GM21723 (cell line): ENCODE measurements around the gene PAIP1.
A peak's percentile ranks its signal among the peaks of the same experiment; 100 is the strongest.
"Not testable (repeated sequence)": the region's sequence is repeated elsewhere in the genome, so short reads cannot be mapped to it uniquely, and the experiment has no call there.

Source experiments
- ATAC-seq: cut with Tn5 transposase; IDR thresholded peaks from one replicate; pipeline ENCODE4 v1.9.1; 2021; ENCODE audit warnings: mild to moderate bottlenecking, moderate library complexity; ENCODE audit not compliant: unreplicated experiment

PAIP1 gene

DNA sequence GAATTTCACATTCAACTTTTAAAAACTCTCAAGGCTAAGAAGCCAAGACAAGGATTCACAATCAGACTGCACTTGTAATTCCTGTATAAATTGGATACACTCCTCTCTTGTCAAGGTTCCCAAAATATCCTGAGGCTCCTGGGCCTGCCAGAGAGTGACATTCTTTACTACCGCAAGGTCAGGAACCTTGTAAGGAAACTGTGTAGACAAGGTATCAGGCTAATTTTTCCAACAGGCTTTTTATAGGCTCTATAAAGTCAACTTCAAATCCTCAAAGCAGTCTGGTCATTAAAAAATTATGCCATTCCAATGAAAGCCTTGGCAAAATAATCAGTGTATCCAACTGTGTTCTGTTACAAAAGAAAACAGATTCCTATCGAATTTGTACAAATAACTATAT is 15.5 kb upstream of the PAIP1 start:
- no peak for ATAC-seq

DNA sequence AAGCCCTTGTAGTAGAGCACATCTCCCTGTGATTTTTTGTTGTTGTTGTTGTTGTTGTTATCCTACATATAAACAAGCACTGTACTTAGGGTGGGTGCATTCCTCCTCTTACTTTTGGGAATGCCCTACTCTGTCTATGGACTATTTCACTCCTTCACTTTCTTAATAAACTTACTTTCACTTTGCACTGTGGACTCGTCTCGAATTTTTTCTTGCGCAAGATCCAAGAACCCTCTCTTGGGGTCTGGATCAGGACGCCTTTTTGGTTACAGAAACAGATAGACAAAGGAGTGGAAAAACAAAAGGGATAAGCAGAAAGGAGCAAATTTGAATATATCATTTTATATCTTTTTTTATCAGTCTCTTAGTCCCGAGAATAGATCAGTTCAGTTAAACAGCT is 14.4 kb upstream of the PAIP1 start:
- no peak for ATAC-seq

DNA sequence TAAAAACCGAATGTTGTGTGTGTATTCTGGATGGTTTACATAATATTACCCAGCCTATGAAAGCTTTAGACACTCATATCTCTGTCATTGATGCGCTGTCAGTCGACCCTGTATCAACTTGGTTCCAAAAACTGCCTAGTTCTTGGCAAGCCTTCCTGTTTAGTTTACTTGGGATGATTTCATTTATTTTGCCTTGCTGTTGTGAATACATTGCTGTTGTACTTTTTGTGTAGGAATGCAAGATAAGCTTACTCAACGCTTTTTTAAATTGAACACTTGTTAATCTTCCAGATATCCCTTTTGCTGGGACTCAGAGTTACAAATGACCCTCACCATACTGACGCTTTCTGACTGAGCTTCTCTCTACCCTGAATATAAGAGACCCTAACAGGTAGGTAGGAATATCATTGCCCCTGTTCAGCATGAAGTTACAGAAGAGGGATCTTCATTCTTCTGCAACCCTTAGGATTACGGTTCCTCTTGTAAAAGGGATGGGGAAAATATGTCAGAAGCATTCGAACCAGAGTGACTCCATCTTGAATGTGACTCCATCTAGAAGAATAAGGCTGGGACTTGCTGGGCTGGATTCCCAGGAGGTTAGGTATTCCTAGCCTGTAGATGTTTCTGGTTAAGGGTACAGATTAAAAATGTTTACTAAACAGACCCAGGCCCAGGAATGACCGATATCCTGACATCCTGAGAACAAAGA is 13.7 kb upstream of the PAIP1 start:
- ATAC-seq, result no peak

DNA sequence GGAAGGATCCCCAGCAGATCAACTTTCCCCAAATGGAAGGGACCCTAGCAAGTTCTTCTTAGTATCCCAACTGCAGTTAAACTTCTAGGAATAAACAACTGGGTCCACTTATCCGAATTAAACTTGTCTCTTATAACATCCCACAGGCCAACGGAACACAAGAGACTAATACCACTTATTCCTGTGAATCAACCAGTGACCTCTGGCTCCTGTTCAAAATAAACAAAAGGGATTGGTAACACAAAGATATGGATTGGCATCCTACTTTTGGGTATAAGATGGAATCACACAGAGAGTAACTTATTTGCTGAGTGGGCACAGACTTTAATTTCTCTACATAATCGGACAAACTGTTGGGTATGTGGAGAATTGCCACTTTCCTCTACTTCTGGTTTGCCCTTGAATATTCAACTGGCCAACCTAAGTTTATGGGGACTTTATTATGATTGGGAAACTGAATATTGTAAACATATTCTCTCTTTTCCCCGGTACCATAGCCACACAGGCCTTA is 12.4 kb upstream of the PAIP1 start:
- ATAC-seq, result no peak

DNA sequence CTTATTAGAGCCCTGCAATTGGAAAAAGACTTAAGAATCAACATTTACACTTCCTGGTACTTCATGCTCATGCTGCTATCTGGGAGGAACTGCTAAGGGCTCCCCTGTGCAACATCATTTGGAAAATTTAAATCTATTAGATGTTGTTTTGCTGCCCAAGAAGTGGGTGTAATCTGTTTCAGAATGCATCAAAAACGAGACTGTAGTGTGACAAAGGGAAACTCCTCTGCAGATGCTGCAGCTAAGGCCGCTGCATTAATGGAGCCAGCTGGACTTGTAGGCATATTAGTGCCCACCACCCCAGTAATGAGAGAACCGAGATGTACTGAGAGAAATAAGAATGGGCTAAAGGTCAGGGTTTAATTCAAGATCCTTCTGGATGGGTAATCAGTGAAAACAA is 11.1 kb upstream of the PAIP1 start:
- ATAC-seq, result peak; percentile 68

DNA sequence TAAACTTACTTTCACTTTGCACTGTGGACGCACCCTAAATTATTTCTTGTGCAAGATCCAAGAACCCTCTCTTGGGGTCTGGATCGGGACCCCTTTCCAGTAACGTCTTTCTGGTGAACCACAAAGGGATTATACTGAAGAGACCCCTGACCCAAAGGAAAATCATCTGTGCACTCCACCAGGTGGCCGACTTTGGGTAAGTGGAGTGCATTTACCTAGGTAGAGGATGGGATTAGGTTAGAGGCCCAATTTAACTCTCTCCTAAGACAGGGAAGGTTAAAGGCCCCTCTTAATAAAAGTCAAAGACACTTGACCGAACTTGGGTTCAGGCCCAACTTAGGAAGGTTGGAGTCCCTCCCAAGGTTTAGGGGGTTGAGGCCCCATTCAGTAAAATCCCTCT is 8.2 kb upstream of the PAIP1 start:
- ATAC-seq, result no peak

DNA sequence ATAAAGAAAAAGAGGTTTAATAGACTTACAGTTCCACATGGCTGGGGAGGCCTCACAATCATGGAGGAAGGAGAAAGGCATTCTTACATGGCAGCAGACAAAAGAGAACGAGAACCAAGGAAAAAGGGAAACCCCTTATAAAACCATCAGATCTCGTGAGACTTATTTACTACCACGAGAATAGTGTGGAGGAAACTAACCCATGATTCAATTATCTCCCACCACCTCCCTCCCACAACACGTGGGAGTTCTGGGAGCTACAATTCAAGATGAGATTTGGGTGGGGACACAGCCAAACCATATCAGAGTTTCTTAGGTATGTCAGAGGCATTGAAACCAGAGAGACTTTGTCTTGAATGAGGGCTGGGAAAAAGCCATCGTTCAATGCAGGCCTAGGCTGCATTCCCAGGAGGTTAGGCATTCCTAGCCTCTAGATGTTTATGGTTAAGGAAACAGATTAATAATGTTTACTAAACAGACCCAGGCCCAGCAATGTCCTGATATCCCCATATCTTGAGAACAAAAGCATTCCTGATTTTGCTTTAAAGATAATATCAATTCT is 7.5 kb upstream of the PAIP1 start:
- no peak for ATAC-seq

DNA sequence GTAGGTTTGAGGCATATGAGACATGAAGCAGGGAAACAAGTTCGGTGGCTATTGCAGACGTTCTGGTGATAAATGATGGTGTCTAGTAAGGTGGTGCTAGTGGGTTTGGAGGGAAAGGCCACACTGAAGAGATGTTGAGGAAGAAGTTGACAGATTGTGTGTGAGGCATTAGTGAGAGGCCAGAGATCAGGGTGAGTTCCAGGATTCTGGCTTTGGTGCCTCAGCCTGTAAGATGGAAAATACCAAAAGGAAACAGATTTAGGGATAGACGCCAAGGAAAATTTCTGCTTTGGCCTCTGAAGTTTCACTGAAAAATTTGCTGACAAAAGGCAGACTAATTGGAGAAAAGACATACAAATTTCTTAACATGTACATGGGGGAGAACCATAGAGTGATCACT is 6.4 kb upstream of the PAIP1 start:
- no peak for ATAC-seq

DNA sequence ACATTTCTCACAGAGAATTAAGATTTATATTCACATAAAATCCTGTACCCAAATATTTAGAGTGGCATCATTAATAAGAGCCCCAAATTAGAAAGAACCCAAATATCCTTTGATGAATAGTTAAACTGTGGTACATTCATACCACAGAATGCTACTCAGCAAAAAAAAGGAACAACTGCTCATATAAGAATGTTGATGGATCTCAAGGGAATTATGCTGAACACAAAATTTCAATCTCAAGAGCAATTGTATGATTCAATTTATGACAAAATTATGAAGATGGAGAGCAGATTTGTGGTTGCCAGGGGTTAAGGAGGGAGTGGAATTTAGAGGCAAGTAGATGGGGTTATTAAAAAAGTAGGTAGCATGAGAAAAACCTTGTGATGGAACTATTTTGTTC is 4.5 kb upstream of the PAIP1 start:
- no peak for ATAC-seq

DNA sequence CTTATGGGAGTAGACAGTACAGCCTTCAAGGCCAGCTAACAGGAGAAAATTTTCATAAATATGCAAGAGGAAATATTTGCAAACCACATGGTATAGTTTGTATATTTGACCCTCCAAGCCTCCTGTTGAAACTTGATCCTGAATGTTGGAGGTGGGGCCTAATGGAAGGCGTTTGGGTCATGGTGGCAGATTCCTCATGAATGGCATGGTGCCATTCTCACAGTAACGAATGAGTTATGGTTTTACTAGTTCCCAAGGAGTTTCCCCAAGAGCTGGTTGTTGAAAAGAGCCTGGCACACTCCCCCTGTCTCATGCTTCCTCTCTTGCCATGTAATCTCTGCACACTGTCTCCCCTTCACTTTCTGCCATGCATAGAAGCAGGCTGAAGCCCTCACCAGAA is 3.3 kb upstream of the PAIP1 start:
- no peak for ATAC-seq

DNA sequence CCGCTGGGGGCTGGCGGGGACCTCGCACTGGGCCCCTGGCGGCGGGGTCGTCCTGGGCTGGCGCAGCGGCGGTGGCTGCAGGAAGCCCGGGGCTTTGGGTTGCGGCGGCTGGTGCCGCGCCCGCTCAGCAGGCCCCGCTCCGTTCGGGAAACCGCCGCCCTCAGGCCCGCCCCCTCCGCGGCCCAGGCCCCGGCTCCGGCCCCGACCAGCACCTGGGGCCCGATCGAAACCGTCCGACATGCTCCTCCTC is 345 bp downstream of the PAIP1 start:
- ATAC-seq, result peak; percentile 91

DNA sequence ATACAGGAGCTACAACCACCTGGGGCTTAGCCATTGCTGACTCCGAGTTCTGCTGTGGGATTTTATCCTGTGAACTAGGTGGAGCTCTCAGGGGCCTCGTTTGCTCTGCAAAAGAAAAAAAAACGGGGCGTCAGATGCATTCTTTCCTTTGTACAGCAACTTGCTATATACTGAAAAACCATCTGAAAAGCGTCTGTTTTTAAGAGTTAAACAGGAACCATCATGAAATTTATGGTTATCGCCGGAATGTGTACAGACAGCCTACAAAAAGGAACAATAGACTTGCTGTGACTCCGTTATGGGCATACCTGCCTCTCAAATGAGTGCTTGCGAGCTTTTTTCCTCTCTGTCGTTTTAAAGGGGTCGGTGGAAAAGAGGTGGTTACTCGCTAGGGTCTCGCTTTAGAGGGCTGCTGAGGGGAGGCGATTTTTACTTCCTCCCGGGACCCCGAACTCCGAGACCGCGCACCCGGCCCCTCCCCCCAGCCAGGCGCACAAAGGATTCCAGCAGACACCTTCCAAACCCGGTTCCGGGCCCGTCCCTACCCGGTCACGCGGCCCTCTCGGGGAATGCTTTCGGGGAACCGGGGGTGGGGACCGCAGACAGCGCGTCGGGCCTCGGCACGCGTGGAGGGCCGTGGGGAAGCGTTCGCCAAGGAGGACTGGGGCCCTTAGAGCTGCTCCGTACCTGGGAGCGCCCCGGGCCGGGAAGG is 826 bp downstream of the PAIP1 start:
- ATAC-seq, result peak; percentile 40

DNA sequence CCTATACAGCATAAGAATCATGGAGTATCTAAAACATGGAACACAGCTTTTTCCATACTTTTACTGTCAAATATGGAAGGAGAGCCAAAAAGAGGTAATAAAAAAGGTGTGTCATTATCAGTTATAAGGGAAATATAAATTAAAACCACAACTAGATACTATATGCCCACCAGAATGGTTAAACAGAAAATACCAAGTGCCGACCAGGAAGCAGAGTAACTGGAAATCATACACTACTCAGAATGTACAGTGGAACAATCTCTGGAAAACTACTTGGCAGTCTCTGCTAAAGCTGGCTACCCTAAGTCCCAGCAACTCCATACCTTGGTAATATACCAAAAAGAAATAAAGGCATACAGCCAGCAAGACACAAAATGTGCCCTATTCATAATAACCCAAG is 2.4 kb downstream of the PAIP1 start:
- ATAC-seq, result no peak

DNA sequence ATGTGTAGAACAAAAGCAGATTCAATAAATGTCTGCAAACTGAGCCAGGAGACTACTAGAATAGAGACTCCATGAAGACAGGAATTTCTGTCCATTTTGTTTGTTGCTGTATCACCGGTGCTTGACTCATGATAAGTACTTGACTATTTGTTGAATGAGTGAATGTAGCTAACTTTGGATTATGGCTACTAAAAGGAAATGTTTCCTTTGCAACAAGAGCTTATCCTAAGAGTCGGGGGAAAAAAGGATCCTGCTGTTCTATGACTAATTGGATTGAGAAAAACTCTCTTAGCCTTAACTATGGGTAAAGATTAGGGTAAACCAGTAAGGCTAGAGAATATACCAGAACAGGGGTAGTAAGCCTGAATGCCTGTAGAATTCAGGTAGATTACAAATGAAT is 3.5 kb downstream of the PAIP1 start:
- no peak for ATAC-seq

DNA sequence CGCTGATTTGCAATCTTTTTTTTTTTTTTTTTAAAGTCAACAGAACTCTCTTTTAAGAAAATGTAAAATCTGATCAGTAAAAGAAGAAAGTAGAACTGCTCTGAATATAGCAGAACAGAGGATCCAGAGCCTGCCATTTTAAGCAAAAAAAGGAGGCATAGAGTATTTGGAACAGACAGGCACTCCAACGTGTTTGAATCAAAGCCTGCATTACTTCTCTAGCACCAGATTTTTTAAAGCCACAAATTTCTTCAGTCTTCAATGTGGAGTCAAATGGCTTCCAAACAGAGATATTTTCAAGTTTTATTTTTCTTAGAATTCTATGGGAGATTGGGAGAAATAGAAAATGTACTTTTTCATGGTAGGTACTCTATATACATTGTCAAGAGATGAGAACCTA is 5.1 kb downstream of the PAIP1 start:
- no peak for ATAC-seq

DNA sequence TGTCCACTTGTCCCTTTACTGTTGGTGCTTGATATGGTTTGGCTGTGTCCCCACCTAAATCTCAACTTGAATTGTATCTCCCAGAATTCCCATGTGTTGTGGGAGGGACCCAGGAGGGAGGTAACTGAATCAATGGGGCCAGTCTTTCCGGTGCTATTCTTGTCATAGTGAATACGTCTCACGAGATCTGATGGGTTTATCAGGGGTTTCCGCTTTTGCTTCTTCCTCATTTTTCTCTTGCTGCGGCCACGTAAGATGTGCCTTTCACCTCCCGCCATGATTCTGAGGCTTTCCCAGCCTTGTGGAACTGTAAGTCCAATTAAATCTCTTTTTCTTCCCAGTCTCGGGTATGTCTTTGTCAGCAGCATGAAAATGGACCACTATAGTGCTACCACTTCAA is 7.6 kb downstream of the PAIP1 start:
- ATAC-seq, result not testable (repeated sequence)

DNA sequence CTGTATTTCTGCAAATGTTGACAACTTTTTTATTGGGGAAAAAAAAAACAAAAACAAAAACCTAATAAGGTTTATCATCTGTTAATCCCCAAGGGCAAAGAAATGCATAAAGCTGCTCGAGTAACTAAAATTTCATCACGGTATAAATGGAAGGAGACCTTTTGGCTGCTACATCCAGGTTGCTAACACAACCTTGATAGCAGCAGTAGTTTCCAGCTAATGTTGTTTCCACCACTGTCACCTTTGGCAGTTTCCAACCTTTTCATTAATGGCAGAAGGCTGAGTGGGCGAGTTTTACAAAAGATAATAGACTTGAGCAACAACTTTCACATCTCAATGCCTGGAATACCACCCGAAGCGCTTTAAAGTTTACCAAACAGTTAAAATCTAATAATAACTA is 8.5 kb downstream of the PAIP1 start:
- no peak for ATAC-seq

DNA sequence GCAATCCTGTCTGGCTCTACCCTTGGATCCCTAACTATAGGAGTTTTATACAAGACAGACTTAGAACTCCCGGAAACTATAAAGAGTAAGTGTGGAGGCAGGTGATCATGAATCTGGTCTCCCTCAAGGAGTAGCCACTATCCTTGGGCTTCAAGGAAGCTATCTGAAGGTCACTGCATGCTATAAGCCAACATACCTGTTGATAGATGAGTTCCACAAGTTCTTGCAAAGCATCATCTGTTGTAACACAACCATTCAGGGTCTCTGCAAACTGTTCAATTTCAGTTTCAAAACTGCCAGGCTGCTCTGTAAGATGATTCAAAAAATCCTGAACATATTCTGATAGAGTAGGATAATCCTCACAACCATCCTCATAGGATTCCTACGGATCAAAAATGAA is 9.3 kb downstream of the PAIP1 start:
- no peak for ATAC-seq

DNA sequence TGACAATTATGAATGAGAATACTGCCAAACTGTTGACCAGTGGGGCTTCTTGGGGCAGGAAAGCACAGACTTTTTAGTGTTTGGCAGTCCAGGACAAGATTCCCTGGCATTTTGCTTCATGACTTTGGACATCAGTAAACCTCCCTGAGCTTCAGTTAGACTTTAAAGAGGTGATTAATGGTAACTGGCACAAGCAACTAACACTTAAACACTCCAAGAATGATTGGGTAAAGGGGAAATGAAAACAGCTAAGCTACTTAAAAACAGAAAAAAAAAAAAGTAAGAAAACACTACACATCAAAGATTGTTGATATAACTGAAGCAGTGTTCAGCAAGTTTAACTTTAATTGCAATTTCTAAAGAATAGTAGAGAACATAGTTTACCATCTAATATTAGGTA is 13.4 kb downstream of the PAIP1 start:
- ATAC-seq, result no peak

DNA sequence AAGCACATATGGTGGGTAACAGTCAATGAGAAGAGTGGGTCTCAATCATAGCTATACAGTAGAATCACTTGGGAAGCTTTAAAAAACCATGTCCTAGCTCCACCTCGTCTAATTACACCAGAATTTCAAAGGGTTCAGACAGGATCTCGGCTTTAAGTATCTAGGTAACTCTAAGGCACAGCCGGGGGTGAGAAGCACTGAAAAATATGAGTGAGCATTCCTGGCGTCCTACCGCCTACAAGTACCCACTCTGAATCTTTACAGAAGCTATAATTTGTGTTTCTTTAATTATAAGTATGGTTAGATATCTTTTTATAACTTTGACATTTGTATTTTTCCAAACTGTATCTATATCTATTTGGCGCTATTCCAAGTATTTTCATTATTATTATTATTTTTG is 16.1 kb downstream of the PAIP1 start:
- no peak for ATAC-seq

DNA sequence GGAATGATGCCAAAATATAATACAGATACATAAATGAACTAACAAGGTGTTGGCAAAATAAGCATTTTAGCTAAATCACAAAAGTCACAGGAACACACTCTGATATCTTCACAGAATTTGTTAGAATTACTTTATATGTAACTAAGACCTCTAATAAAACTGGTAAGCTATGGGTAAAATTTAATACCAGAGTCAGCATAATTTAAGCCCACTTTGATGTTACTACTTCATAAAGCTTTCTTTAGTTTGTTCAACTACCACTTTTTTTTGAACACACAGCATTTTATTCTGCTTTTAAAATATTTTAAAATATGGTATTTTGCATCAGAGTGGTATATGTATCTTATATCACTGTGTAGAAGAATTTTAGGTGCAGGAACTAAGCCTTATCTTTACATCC is 19.9 kb downstream of the PAIP1 start:
- no peak for ATAC-seq

DNA sequence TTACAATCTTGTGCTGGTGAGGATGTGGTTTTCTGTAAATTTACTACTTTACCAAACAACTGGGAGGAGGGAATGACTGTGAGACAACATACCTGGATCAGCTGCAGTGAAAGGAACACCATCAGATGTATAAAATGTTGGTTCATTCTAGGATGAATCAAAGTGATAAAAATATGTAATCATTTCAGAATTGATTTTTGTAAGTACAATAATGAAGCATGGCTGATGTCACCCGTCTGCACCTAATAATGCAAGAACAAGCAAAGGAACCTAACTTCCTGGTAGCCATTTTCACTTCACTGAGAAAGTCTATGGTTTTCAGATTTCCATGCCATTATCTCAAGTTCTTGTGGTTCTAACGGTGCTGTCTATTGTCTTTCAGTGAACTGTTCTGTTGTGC is 23.2 kb downstream of the PAIP1 start:
- ATAC-seq, result no peak

DNA sequence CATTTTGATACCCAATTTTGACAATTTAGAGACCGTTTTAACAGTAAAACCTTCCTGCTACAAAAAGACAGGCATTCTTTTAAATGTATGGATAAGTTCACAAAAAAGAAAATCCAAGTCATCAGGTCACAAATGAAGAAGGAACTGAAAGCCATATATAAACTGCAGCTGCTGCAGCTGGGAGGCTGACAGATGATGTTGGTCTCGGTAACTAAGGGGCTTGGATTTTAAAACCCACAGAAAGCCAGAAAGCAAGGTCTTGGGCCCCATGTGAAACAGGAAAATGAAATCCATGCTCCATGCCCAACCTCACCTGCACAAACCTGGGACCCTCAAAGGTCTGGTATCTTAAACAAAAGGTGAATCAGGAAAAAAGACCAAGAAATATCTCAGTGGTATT is 26.2 kb downstream of the PAIP1 start:
- peak; percentile 74 for ATAC-seq
